ENCODE data around the gene CD63.

DNA sequence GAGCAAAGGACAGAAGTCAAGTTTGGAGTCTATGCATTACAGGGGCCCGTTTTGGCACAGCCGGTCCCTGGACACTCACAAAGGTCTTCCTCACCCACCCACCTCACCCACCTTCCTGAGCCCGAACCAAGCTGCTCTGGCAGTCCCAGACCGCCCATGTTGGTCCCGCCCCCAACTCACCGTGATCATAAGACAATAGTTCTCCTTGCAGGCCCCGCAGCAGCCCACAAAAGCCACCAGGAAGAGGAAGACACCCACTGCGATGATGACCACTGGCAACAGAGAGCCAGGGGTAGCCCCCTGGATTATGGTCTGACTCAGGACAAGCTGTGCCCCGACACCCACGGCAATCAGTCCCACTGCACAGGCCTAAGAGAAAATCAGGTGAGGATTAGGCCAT is 1.8 kb downstream of the CD63 start:
- TF ChIP-seq, protein P1, sequence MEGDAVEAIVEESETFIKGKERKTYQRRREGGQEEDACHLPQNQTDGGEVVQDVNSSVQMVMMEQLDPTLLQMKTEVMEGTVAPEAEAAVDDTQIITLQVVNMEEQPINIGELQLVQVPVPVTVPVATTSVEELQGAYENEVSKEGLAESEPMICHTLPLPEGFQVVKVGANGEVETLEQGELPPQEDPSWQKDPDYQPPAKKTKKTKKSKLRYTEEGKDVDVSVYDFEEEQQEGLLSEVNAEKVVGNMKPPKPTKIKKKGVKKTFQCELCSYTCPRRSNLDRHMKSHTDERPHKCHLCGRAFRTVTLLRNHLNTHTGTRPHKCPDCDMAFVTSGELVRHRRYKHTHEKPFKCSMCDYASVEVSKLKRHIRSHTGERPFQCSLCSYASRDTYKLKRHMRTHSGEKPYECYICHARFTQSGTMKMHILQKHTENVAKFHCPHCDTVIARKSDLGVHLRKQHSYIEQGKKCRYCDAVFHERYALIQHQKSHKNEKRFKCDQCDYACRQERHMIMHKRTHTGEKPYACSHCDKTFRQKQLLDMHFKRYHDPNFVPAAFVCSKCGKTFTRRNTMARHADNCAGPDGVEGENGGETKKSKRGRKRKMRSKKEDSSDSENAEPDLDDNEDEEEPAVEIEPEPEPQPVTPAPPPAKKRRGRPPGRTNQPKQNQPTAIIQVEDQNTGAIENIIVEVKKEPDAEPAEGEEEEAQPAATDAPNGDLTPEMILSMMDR (conservative IDR thresholded peaks at IDR 0.05), result no peak
- TF ChIP-seq ZFX (IDR thresholded peaks at IDR 0.05), result no peak

All from C4-2B (cell line).